ENCODE data around the gene SNN. TPM values are rescaled to one million over a fixed set of nuclear protein-coding genes. Genes with fewer than 3 reads are reported as not detected.

Gene SNN
- total RNA-seq, 1 donor from 2014 or later = 16.7 TPM

DNA sequence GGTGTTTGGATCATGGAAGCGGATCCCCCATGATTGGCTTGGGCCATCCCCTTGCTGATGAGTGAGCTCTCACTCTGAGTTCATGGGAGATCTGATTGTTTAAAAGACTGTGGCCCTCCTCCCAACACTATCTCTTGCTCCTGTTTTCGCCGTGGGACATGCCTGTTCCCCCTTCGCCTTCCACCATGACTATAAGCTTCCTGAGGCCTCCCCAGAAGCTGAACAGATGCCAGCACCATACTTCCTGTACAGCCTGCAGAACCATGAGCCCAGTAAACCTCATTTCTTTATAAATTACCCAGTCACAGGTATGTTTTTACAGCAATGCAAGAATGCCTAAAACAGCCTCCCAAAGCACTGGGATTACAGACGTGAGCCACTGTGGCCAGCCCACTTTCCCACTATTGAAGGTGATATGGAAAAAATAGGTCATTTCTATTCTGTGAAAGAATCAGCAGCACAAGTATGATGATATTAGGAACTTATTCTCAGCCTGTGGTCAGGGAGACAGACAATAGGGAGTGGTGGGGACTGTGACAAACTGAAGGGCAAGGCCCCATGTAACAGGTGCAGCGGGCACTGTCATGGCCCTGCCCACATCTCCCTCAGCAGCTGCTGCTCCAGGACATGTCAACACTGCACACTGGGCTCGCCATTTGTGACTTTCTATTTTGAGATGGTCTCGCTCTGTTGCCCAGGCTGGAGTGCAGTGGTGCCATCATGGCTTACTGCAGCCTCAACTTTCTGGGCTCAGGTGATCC lies 47.8 kb upstream of the SNN start:
- H3K9me3 Mint-ChIP-seq (ENCODE audit: unreplicated experiment) = peaks cover 4% of the 10 kb centered on the region
- H3K4me1 Mint-ChIP-seq (ENCODE audit: low read depth, unreplicated experiment) = peaks cover 6% of the 10 kb centered on the region
- H3K27ac Mint-ChIP-seq (ENCODE audit: unreplicated experiment) = no peak overlapping the region
- TF ChIP-seq CTCF (IDR thresholded peaks at IDR 0.05; ENCODE audit: insufficient read depth, low read depth, low read length) (no peak), EZH2 (IDR thresholded peaks at IDR 0.05; ENCODE audit: insufficient read depth, low read length) (no peak)
- DNase-seq (ENCODE audit: low read depth) (no peak), FAIRE-seq (no peak)
- no peak overlapping the region for H3K4me3 Mint-ChIP-seq (ENCODE audit: unreplicated experiment)
- H2AFZ ChIP-seq (ENCODE audit: low read depth, low read length) = no peak overlapping the region
- H3K36me3 ChIP-seq (ENCODE audit: insufficient read depth, low read length) = no peaks in the 10 kb centered on the region
- H3K9ac ChIP-seq (ENCODE audit: low read length) = no peak overlapping the region
- H3K9me3 ChIP-seq (ENCODE audit: insufficient read depth, low read depth, low read length) = no peaks in the 10 kb centered on the region
- H3K27me3 Mint-ChIP-seq (ENCODE audit: low read depth, unreplicated experiment) = no peaks in the 10 kb centered on the region
- no peaks in the 10 kb centered on the region for H3K4me1 ChIP-seq (ENCODE audit: insufficient read depth, low read length)
- no peaks in the 10 kb centered on the region for H3K27me3 ChIP-seq (ENCODE audit: insufficient read depth, low read length)
- H4K20me1 ChIP-seq (ENCODE audit: insufficient read depth, low read length) = no peaks in the 10 kb centered on the region
- H3K27ac ChIP-seq (ENCODE audit: low read depth, low read length) = no peak overlapping the region
- H3K36me3 Mint-ChIP-seq (ENCODE audit: low read depth, unreplicated experiment) = peaks cover 3% of the 10 kb centered on the region
- H3K79me2 ChIP-seq (ENCODE audit: insufficient read depth, low read length) = no peaks in the 10 kb centered on the region
- H3K4me2 ChIP-seq (ENCODE audit: low read length) = no peak overlapping the region
- no peak overlapping the region for H3K4me3 ChIP-seq (ENCODE audit: insufficient read depth, low read depth, low read length)

DNA sequence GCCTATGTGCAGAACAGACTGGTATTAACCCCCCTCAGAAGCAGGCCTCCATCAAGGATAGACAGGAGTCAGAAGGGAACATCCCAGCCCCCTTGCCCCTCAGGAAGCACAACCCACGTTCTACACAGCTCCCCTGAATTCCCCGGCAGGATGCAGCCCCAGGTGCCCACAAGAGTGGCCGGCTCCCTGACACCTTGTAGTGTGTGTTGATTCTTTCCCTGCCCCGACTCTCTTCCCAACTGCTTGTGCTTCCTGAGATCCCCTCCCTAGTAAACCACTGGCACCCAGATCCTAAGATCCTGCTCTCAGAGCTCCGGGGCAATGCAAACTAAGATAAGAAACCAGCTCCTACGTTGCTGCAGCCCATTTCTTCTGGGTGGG lies 46.7 kb upstream of the SNN start:
- H3K4me3 Mint-ChIP-seq (ENCODE audit: unreplicated experiment) = no peak overlapping the region
- H3K79me2 ChIP-seq (ENCODE audit: insufficient read depth, low read length) = no peaks in the 10 kb centered on the region
- H3K4me1 ChIP-seq (ENCODE audit: insufficient read depth, low read length) = no peaks in the 10 kb centered on the region
- H3K4me2 ChIP-seq (ENCODE audit: low read length) = peak overlapping the region; percentile 65
- H3K4me1 Mint-ChIP-seq (ENCODE audit: low read depth, unreplicated experiment) = peaks cover 4% of the 10 kb centered on the region
- H3K27ac Mint-ChIP-seq (ENCODE audit: unreplicated experiment) = no peak overlapping the region
- H2AFZ ChIP-seq (ENCODE audit: low read depth, low read length) = peak overlapping the region; percentile 81
- H3K9ac ChIP-seq (ENCODE audit: low read length) = peak overlapping the region; percentile 11
- H3K27ac ChIP-seq (ENCODE audit: low read depth, low read length) = no peak overlapping the region
- H3K27me3 ChIP-seq (ENCODE audit: insufficient read depth, low read length) = no peaks in the 10 kb centered on the region
- no peak for DNase-seq (ENCODE audit: low read depth)
- H4K20me1 ChIP-seq (ENCODE audit: insufficient read depth, low read length) = no peaks in the 10 kb centered on the region
- TF ChIP-seq EZH2 (IDR thresholded peaks at IDR 0.05; ENCODE audit: insufficient read depth, low read length) (no peak), CTCF (IDR thresholded peaks at IDR 0.05; ENCODE audit: insufficient read depth, low read depth, low read length) (no peak)
- FAIRE-seq = no peak
- H3K9me3 ChIP-seq (ENCODE audit: insufficient read depth, low read depth, low read length) = no peaks in the 10 kb centered on the region
- no peak overlapping the region for H3K4me3 ChIP-seq (ENCODE audit: insufficient read depth, low read depth, low read length)
- H3K9me3 Mint-ChIP-seq (ENCODE audit: unreplicated experiment) = peaks cover 4% of the 10 kb centered on the region
- peaks cover 3% of the 10 kb centered on the region for H3K36me3 Mint-ChIP-seq (ENCODE audit: low read depth, unreplicated experiment)
- H3K27me3 Mint-ChIP-seq (ENCODE audit: low read depth, unreplicated experiment) = no peaks in the 10 kb centered on the region
- H3K36me3 ChIP-seq (ENCODE audit: insufficient read depth, low read length) = no peaks in the 10 kb centered on the region
